Gastroesophageal sphincter (tissue), 4 donors: ENCODE measurements around the gene MSRB1. TPM values are rescaled to one million over a fixed set of nuclear protein-coding genes. Genes with fewer than 3 reads are reported as not detected.

Experiments used
- ATAC-seq: fragments of 150-250 bp; one replicate; pipeline ENCODE4 v1.9.1; 2016; ENCODE audit warnings: mild to moderate bottlenecking, moderate library complexity
- H3K27ac ChIP-seq, 4 donors: fragments of 200-600 bp; sonication (generic) in 3 of 4; 1 replicate in 3 of 4; 2 replicates in 1 of 4; pipeline ENCODE4 v1.5.1; 2016 to 2019
- H3K27me3 ChIP-seq: fragments of 200-600 bp; sonication (generic); one replicate; pipeline ENCODE4 v1.5.1; 2019
- H3K36me3 ChIP-seq, 2 donors: fragments of 200-600 bp; sonication (generic); one replicate each; pipeline ENCODE4 v1.5.1; 2019; ENCODE audit warnings: control low read depth in 1 of 2
- H3K4me1 ChIP-seq, 3 donors: fragments of 200-600 bp; sonication (generic); 1 replicate in 2 of 3; 2 replicates in 1 of 3; pipeline ENCODE4 v1.5.1; 2016 to 2019; ENCODE audit warnings: control low read depth in 2 of 3
- H3K4me3 ChIP-seq, 2 donors: fragments of 200-600 bp; sonication (generic); one replicate each; pipeline ENCODE4 v1.5.1; 2019; ENCODE audit warnings: mild to moderate bottlenecking in 1 of 2, moderate library complexity in 1 of 2
- H3K9me3 ChIP-seq, 3 donors: fragments of 200-600 bp; sonication (generic); one replicate each; pipeline ENCODE4 v1.5.1; 2017 to 2019; ENCODE audit warnings: control low read depth in 2 of 3
- CTCF ChIP-seq, 4 experiments: fragments of 200-600 bp in 2 of 4; fragments of 450-650 bp in 2 of 4; sonication (generic) in 1 of 4; IDR thresholded peaks; one replicate each; pipeline ENCODE4 v1.5.1; 2017 to 2019; ENCODE audit warnings: antibody characterized with exemption in 4 of 4, mild to moderate bottlenecking in 2 of 4, moderate library complexity in 2 of 4
- EP300 ChIP-seq: sonication (generic); formaldehyde crosslinking; IDR thresholded peaks from one replicate; pipeline ENCODE4 v1.6.1; 2017; ENCODE audit warnings: antibody characterized with exemption, mild to moderate bottlenecking
- POLR2A ChIP-seq, 2 donors: fragments of 450-650 bp; IDR thresholded peaks; one replicate each; pipeline ENCODE4 v1.6.1; 2017; ENCODE audit warnings: antibody characterized with exemption in 2 of 2, mild to moderate bottlenecking in 2 of 2, moderate library complexity in 1 of 2
- POLR2AphosphoS5 ChIP-seq: sonication (generic); formaldehyde crosslinking; IDR thresholded peaks from one replicate; pipeline ENCODE4 v1.6.1; 2017; ENCODE audit warnings: antibody characterized with exemption
- WGBS, 2 donors: methylation state at CpG; one replicate each; pipeline ENCODE4 v1.1.5; 2018; ENCODE audit warnings: low coverage in 1 of 2; 5-methylcytosine and 5-hydroxymethylcytosine counted together
- total RNA-seq, 4 donors: library from RNA; depleted of rRNA; stranded (reverse); fragments of >200 nt; gene quantifications; one replicate each; pipeline ENCODE4 v1.1.0, GENCODE V29; 2016

Gene MSRB1
- total RNA-seq, 4 donors from 2014 or later: 23.8 to 53.7 (median 44.8) TPM

DNA sequence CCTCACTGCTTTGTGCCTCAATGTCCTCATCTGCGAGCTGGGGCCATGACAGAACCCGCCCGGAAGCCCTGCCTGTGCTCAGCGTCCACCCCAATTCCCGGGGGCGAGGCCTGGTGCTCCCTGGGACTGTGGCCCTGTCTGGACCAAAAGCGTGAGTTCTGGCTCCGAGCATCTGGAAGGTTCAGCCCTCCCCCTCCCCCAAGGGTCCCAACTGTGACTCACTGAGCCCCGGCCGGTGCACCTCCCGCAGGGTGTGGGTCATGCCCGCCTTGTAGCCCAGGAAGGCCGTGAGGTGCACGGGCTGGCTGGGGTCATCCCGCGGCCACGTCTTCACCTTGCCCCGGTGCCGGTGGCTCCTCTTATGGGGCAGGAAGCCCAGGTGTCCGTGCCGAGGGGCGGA is 10.7 kb upstream of the MSRB1 start:
- ATAC-seq: no peak
- H3K36me3 ChIP-seq: no peaks in the 10 kb centered on the region
- 93 to 94% methylated on average over 3 to 8 of the region's 22 CpGs for WGBS, 2 donors

GRCh38 chr16:1950559-1950958 is 7.6 kb upstream of the MSRB1 start:
- no peaks in the 10 kb centered on the region for H3K27me3 ChIP-seq
- WGBS, 2 donors: 86% methylated on average over 4 of the region's 19 CpGs; no CpG with 5 or more reads in 1 of the 2 donors
- no peak overlapping the region for H3K4me3 ChIP-seq
- no peaks in the 10 kb centered on the region for H3K36me3 ChIP-seq
- H3K9me3 ChIP-seq: no peaks in the 10 kb centered on the region
- H3K27ac ChIP-seq: no peak overlapping the region
- TF ChIP-seq POLR2AphosphoS5 (no peak), EP300 (no peak), CTCF (IDR thresholded peaks at IDR 0.05) (no peak), POLR2A (IDR thresholded peaks at IDR 0.05) (no peak)
- H3K4me1 ChIP-seq: no peaks in the 10 kb centered on the region
- ATAC-seq: no peak

More for the DNA sequence above, 10.7 kb upstream of the MSRB1 start:
- H3K27me3 ChIP-seq: no peaks in the 10 kb centered on the region
- H3K4me1 ChIP-seq: peaks cover 0 to 2% (median 1%) of the 10 kb centered on the region in 3 donors
- H3K9me3 ChIP-seq: no peaks in the 10 kb centered on the region
- no peak overlapping the region for H3K4me3 ChIP-seq
- no peak for TF ChIP-seq EP300
- no peak for TF ChIP-seq CTCF (IDR thresholded peaks at IDR 0.05)
- TF ChIP-seq POLR2A (IDR thresholded peaks at IDR 0.05): no peak
- TF ChIP-seq POLR2AphosphoS5: no peak
- no peak overlapping the region for H3K27ac ChIP-seq

DNA sequence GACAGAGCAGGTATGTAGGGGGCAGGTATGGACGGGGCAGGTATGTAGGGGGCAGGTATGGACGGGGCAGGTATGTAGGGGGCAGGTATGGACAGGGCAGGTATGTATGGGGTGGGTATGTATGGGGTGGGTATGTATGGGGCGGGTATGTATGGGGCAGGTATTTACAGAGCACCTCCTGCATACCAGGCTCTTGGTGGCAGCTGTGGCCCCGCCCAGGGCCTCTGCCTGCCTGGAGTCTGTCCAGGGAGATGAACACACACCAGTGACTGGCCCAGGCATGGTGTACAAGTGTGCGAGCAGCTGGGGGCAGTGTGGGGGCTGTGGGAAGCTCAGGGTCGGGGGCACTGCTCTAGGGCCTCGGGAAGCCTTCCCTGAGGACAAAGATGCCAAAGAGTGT is 7.0 kb upstream of the MSRB1 start:
- no peak for TF ChIP-seq POLR2AphosphoS5
- TF ChIP-seq EP300: no peak
- no peak for TF ChIP-seq CTCF (IDR thresholded peaks at IDR 0.05)
- TF ChIP-seq POLR2A (IDR thresholded peaks at IDR 0.05): no peak
- Histone ChIP-seq H3K9me3 (no peaks in the 10 kb centered on the region), H3K27ac (no peak overlapping the region), H3K4me3 (no peak overlapping the region), H3K27me3 (no peaks in the 10 kb centered on the region), H3K4me1 (no peaks in the 10 kb centered on the region), H3K36me3 (no peaks in the 10 kb centered on the region)
- WGBS, 2 donors: 40 to 73% methylated on average over 1 to 4 of the region's 7 CpGs
- ATAC-seq: no peak

DNA sequence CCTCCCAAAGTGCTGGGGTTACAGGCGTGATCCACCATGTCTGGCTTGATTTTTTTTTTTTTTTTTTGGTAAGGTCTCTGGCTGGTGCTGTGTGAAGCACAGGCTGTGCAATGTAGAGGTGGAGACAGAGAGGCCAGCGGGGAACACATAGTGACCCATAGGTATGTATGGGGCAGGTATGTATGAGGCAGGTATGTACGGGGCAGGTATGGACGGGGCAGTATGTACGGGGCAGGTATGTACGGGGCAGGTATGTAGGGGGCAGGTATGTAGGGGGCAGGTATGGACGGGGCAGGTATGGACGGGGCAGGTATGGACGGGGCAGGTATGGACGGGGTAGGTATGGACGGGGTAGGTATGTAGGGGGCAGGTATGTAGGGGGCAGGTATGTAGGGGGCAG is 6.5 kb upstream of the MSRB1 start:
- TF ChIP-seq POLR2A (IDR thresholded peaks at IDR 0.05): no peak
- TF ChIP-seq CTCF (IDR thresholded peaks at IDR 0.05): no peak
- TF ChIP-seq EP300: no peak
- TF ChIP-seq POLR2AphosphoS5: no peak
- Histone ChIP-seq H3K9me3 (no peaks in the 10 kb centered on the region), H3K4me3 (no peak overlapping the region), H3K27me3 (no peaks in the 10 kb centered on the region), H3K36me3 (no peaks in the 10 kb centered on the region), H3K4me1 (no peaks in the 10 kb centered on the region), H3K27ac (no peak overlapping the region)
- 80 to 85% methylated on average over 1 to 5 of the region's 11 CpGs for WGBS, 2 donors
- no peak for ATAC-seq

- TF ChIP-seq CTCF (IDR thresholded peaks at IDR 0.05) (no peak), POLR2A (IDR thresholded peaks at IDR 0.05) (no peak), POLR2AphosphoS5 (no peak), EP300 (no peak)
- H3K27ac ChIP-seq: no peak overlapping the region
- no peak overlapping the region for H3K4me3 ChIP-seq
- H3K4me1 ChIP-seq: peaks cover 0 to 12% (median 3%) of the 10 kb centered on the region in 3 donors
- no peaks in the 10 kb centered on the region for H3K9me3 ChIP-seq
- no peaks in the 10 kb centered on the region for H3K27me3 ChIP-seq
- ATAC-seq: no peak
- WGBS, 2 donors: no CpG with 5 or more reads among the region's 9 CpGs
- H3K36me3 ChIP-seq: no peaks in the 10 kb centered on the region
These were observed 4.3 kb upstream of the MSRB1 start for GRCh38 chr16:1947369-1947670.
